GM19351 (cell line): ENCODE results near the gene NRCAM.

Source experiments
- ATAC-seq: cut with Tn5 transposase; IDR thresholded peaks from one replicate; pipeline ENCODE4 v1.9.1; 2021; ENCODE audit warnings: mild to moderate bottlenecking, moderate library complexity; ENCODE audit not compliant: unreplicated experiment

The NRCAM gene

DNA sequence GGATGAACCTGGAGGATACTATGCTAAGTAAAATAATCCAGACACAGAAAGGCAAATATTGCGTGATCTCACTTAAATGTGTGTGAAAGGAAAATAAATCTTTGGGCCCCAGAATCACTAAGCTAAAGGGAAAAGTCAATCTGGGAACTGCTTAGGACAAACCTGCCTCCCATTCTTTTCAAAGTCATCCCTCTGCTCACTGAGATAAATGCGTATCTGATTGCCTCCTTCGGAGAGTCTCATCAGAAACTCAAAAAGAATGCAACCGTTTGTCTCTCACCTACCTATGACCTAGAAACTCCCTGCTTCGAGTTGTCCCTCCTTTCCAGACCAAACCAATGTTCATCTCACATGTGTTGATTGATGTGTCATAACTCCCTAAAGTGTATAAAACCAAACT lies 286.0 kb downstream of the NRCAM start:
- ATAC-seq, result no peak

DNA sequence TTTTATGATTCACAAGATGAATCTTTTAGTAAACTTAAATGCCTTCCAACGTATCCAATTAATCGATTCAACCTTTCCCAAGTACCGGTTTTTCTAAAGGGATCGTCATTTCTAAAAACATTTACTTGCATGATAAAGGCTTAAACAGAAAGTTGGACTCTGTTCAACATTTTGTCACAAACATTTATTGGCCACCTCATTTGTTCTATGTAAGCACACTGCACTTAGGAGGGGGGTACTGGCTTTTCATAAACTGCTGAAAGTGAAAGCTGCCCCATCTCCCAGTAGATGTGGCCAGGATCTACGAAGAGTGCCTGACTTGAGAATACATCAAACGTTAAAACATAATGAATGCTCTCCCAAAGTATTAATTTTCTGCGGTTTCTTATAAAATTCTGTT lies 288.8 kb downstream of the NRCAM start:
- ATAC-seq, result no peak

DNA sequence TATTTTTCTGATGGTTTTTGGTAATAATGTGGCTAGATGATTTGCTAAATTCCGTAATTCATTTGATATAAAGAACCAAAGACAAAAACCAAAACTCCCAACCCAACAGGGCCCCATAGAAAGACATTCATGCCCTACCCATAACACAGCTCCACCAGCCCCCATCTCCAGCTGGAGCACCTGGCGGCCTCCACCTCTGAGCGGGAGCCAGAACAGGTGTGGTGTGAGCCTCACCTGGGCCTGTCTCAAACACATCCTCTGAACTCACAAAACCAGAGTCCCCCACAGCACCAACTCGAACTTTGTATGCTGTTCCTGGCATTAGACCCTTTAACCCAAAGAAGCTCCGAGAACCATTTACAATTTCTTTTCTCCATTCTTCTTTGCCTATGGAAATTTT lies 289.5 kb downstream of the NRCAM start:
- ATAC-seq, result no peak

DNA sequence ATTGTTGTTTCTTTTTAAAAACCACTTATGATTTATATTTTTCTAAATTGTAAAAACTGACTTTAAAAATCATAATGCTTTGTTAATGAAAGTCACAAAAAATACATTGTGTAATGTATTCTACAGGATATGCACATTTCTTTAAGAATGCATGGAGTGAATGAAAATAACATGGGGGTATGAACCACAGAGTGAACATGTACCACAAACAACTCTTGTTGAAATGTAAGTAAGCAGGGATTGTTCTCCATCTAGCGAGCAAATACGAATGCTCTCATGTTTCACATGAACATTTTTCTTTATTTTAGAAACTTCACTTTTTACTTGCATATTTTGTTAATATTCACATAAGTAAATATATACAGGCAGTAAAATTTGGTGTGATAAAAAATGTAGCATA lies 290.5 kb downstream of the NRCAM start:
- no peak for ATAC-seq

DNA sequence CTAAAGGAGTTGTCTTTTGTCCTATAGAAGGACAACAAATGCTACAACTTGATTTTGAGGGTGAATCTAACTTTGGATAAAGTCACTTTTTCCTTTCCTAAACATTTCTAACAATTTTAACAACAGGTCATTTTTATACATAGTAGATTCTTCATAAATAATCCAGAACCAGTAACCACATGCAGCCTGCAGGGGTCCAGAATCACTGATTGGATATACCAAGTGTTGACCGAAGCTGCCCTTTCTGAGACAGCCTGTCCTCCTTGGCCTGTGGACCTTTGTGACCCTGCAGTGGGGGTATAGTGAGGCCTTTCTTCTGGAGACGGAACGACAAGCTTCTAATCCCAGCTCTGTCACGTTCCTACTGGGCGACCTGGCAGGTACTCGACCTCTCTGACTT lies 291.3 kb downstream of the NRCAM start:
- no peak for ATAC-seq

DNA sequence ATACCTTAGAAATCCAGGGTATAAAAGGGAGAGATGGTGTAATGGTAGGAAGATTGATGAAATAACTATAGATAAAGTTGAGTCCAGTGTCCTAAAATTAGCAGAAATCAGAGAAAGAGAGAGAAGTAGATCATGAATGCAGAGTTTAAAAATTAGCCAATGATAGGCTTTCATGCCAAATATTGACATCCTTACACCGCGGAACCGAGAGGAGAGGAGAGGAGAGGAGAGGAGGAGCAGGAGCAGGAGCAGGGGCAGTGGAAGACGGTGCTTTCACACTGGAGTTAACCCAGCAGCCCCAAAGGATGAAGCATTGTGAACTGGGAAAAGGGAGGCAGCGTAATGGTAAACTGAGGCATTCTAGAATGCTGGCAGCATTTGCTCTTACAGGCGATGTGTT lies 291.9 kb downstream of the NRCAM start:
- no peak for ATAC-seq

DNA sequence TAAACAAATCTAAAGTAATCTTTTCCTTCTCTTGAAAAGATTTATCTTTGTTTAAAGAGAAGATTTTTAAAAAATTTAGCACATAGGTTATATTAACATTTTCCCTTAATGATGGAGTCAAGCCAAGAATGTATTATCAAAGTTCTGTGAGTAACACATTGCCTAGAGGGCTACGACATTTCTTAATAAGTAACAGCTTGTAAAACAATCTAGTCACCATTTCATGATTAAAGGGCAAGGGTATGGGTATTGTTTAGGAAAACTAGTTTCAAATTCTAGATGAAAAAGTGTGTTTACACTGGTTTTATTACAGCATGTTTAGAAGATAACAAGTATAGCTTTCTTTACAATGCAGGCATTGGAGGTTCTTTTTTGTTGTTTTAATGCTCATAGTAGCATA lies 297.5 kb downstream of the NRCAM start:
- ATAC-seq, result no peak

DNA sequence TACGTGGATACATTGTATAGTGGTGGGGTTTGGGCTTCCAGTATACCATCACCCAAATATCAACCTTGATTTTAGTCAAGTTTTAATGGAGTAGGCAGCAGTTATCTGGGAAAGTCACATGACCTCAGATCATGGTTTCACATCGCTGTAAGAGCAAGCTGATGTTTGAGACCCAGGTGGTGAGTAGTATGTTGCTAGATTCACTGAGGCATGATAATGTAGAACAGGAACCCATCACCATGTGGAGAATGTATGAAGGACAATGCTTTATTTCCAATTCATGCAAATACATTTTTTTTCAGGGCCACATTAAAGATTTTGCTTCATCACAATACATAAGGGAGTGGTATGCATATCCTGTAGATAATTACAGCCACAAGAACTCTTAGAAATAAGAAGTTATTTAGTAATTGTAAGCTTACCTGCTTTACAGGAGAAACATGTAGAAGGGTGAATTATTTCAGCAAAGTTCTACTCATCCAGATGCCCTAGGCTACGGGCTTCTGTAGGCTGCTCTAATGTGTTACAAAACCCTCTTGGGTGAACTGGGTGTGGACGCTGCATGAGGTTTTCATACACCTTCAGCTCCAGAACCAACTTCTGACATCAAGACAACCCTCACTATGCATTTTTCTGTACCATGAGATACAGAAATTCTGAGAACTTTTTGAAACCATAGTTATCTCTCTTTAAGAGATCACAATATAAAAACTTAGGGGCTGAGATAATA lies 298.5 kb downstream of the NRCAM start:
- no peak for ATAC-seq

DNA sequence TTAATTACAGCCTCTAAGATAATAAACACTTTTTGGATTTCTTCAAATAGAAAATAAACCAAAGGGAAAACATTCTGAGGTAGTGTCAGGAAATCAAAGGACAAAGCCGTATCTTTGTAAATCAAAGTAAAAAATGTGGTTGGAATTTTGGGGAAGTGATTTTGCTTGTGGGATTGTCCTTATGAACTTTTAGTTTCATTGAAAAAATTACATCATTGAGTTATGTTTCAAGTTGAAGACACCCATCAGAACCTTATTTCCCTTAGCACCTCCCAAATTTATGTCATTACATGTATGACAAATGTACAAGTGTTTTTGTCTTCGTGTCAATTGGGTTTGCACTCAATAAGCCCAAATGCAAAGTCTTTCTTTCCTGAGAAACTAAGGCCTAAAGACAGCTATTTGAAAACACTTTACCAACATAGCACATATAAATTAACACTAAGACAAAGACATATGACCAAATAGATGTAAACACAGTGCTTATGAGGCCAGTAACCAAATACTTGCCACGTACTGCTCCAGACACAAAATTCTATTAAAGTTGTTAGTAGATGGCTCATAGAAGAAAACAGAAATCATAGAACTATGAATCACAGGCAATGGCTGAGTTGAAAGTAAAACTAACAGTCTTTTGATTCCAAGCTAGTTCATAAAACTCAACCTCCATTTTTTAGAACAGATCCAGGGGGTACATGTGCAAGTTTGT lies 299.2 kb downstream of the NRCAM start:
- no peak for ATAC-seq

DNA sequence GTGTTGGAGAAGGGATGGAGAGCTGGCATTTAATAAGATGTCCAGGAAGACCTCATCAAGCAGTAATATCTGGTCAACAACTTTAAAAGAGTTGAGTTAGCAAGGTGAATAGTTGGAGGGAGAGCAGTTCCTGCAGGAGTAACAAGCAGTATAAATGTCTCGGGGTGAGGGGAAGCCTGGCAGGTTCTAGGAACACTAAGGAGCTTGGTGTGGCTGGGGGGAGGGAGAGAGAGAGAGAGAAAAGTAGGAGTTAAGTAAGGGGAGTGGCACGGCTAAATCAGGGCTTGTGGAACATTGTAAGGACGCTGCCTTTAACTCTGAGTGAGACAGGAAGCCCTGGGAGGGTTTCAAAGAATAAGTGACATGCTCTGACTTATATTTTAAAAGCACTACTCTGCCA lies 304.0 kb downstream of the NRCAM start:
- no peak for ATAC-seq

DNA sequence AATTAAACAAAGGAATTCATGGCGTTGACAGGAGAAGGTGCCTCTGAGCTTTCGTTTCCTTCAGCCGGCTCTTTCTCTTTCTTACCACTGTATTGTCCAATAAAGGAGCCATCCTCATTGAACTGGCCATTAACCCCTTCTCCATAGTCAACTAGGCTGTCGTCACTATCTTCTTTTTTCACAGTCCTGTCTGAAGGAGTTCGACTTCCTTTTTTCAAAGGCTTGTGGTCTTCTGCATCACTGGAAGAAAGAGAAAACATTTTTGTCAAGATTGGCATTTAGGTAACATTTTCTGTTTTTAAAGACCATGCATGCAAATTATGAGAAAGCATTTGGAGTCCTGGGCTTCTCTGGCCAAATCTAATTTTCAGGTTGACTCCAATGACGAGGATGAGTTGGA lies 306.3 kb downstream of the NRCAM start:
- ATAC-seq, result no peak

DNA sequence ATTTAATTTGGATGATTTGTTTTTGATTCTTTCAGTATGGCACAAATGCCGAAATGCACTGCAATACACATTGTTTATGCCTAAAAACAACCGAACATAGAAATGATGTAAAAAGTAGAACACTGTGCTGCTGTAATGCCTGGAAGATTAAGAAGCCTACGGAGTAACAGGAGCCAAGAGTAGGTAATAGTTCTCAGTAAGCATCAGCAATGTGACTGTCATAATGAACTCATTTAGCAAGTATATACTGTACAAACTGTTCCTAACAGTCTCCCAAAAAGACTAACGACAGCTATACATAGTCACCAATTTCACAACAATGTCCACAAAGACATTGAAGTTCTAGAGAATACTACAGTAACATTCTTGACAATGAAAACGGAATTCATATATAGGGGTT lies 307.1 kb downstream of the NRCAM start:
- ATAC-seq, result no peak

DNA sequence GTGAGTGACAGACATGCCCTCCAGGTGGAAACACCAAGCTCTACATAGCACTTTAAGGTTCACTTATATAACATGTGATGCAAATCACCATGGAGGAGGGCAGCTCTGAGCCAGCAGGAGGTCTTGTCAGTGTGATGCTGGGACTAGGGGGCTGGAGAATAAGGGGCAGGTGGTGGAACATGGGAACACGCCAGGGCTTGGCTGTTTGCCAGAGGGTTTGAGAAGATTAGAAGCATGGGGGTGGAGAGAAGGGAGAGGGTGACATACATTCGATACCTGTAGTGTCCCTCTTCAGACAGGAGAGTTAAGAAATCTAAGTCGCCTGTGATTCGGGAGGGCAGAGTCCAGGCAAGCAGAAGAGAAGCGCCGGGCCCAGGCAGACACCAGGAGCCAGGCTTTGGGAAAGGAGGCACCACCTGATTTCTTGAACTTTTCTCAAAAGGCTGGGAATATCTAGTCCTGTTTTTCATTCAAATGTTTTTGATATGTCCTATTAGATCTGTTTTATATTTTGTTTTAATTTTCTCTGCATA lies 309.1 kb downstream of the NRCAM start:
- ATAC-seq, result no peak

DNA sequence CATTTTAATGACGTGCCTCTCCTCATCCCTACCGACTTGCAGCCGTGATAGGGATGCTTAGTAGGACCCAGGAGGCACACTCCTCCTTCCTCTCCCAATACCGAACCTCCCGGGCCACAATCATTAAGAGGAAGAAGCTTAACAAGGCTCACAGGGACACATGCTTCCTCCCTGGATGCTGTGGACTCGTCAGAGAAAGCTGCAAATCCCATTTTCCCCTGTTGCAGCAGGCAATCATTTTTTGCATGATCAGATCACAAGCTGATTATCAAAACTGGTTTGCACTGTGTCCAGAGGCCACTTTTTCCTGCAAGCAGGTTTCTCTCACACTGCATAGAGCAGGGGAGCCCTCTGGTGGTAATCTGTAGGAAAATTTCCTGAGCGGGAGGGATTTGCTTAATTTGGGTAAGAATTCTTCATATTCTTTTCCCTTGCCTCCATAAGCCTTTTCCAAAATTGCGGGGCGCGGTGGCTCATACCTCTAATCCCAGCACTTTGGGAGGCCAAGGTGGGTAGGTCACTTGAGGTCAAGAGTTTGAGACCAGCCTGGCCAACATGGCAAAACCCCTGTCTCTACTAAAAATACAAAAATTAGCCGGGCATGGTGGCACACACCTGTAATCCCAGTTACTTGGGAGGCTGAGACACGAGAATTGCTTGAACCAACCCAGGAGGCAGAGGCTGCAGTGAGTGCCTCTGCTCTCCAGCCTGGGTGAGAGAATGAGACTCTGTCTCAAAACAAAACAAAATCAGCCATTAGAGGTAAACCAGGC lies 310.0 kb downstream of the NRCAM start:
- ATAC-seq, result peak; percentile 68

DNA sequence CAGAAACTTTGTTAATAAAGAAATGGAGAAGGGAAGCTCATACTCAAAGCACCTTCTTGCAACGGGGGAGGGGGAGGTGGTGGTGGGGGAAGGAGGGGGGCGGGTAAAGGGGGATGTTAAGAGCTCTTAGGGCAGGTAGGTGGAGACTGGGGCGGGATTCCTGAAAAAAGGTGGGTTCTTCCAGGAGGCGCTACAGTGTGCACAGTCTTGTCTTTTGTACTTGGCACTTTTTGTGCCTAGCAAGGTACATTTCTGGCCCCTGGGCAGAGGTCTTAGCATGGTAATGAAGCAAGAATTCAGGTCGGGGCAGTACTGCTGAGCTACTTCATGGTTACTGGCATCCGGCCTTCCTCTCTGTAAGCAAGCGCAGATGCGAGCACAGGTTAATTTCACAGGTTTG lies 310.8 kb downstream of the NRCAM start:
- no peak for ATAC-seq

DNA sequence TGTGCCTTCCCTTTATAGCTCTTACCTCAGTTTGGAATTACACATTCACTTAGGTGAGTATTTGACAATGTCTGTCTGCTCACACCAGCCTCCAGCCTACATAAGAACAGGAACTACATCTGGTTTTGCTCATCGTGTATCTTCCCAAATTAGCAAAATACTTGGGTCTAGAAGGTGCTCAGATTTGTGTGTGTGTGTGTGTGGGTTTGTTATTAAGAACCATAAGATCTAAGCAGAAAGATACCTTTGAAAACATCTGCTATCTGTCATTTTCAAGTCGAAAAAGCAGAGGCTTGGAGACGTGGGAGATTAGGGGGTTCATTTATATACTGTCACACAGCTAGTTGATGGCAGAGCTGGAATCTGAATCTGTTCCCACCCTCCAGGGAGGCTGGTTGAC lies 311.3 kb downstream of the NRCAM start:
- ATAC-seq, result no peak

DNA sequence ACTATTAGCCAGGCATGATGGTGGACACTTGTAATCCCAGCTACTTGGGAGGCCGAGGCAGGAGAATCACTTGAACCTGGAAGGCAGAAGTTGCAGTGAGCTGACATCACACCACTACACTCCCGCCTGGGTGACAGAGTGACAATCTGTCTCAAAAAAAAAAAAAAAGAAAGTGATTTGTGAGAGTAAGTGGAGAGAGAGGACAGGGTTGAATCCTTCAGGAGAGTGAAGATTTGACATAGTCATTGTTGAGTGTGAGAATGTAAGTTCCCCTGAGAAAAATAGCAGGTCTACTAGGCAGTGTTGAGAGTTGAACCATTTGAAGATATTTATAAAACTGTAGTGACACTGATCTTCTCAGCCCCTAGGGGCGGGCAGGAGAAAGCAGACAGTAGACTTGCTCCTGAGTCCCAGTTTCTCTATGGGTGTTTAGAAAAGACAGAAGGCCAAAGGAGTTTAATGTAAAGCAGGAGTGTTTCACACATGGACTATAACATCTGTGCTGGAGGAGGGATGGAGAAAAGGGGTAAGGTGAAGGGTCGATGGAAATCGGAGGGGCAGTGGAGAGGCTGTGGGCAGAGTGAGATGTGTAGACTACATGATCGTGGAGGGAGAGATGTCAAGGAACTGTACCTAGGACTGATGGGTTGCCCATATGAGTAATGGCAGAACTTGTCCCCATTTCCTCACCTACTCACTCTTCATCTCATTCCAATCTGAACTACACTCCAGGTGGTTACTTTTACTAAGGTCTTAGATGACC lies 312.4 kb downstream of the NRCAM start:
- ATAC-seq, result no peak

DNA sequence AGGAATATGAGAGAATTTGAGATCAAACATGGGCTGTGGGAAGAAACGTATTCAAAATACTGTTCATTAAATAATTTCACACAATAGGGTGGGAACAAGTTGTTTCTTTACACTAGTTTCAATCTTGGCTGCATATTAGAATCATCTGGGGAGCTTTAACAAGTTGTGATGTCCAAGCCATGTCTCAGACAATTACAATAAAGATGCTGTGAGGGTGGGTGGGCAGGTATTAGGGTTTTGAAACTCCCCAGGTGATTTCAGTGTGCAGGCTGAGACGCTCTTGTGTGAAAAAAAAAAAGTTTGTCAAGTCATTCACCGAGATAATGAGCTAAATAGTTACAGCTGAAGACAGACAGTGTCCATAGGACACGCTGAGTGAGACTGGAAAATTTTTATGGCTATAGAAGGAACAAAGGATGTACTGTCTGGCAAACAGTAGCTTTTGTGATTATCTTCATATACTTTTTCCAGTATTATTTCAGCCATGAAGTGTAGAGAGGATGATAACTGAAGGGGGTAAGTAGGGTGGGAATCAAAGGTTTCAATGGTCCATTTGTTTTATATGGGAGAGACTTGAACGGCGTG lies 313.5 kb downstream of the NRCAM start:
- ATAC-seq, result no peak

DNA sequence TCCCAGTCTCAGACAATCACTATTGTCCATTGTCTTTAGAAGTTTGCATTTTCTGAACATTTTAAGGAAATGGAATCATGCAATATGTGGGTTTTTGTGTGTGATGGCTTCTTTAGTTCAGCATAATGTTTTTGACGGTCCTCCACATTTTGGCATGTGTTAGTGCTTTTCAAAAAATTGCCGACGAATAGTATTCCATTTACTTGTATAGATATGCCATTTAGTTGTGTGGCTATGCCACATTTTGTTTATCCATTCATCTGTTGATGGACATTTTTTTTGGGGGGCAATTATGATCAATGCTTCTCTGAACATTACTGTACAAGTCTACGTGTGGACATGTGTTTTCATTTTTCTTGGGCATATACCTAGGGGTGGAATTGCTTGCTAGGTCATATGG lies 314.1 kb downstream of the NRCAM start:
- ATAC-seq, result no peak

DNA sequence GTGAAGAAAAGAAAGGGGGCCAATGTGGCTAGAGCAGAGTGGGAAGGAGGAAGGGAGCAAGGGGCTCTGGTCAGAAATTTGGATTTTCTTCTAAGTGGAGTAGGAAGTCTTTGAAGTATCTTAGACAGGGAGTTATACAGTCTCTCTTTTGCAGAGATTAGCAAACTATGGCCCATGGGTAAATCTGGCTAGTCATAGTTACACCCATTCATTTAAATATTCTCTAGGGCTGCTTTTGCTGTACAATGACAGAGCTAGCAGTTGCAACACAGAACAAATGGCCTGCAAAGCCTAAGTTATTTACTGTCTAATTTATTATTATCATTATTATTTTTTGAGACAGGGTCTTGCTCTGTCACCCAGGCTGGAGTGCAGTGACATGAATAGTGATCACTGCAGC lies 315.6 kb downstream of the NRCAM start:
- no peak for ATAC-seq

DNA sequence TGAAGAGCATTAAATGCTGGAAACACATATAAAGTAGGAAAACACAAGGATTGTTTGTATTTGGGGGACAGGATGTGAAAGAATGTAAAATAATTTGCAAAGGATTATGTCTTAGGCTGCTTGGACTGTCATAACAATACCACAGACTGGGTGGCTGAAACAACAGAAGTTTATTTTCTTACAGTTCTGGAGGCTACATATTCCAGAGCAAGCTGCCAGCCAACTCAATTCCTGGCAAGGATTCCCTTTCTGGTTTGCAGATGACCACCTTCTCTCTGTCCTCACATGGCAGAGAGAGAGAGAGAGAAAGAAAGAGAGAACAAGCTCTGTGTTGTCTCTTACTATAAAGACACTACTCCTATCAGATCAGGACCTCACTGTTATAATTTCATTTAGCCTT lies 317.3 kb downstream of the NRCAM start:
- ATAC-seq, result no peak
